GM10266 (cell line): ENCODE measurements around the gene RSPH6A.

ENCODE experiments used
- DNase-seq: peaks from one replicate; pipeline ENCODE4 v3.0.0; 2012; ENCODE audit errors: extremely low spot score
- CTCF ChIP-seq: IDR thresholded peaks from 2 replicates; pipeline ENCODE4 v1.5.1; 2012; ENCODE audit warnings: mild to moderate bottlenecking, low read depth; ENCODE audit not compliant: control insufficient read depth, insufficient read depth; ENCODE audit errors: missing control alignments

Gene RSPH6A

GRCh38 chr19:45777395-45777961, 37.6 kb downstream of the RSPH6A start:
- TF ChIP-seq CTCF: no peak
- no peak for DNase-seq

GRCh38 chr19:45774765-45775164, 40.3 kb downstream of the RSPH6A start:
- no peak for DNase-seq
- no peak for TF ChIP-seq CTCF

- no peak for DNase-seq
- no peak for TF ChIP-seq CTCF
Observed at GRCh38 chr19:45773384-45773783, 41.7 kb downstream of the RSPH6A start.

- DNase-seq: no peak
- TF ChIP-seq CTCF: no peak
Observed at GRCh38 chr19:45772912-45773311, 42.2 kb downstream of the RSPH6A start.

GRCh38 chr19:45772130-45772840, 42.8 kb downstream of the RSPH6A start:
- no peak for TF ChIP-seq CTCF
- no peak for DNase-seq

- no peak for DNase-seq
- no peak for TF ChIP-seq CTCF
Observed at GRCh38 chr19:45771311-45771933, 43.7 kb downstream of the RSPH6A start.
